ENCODE results near the gene ZDBF2.

Gene ZDBF2

DNA sequence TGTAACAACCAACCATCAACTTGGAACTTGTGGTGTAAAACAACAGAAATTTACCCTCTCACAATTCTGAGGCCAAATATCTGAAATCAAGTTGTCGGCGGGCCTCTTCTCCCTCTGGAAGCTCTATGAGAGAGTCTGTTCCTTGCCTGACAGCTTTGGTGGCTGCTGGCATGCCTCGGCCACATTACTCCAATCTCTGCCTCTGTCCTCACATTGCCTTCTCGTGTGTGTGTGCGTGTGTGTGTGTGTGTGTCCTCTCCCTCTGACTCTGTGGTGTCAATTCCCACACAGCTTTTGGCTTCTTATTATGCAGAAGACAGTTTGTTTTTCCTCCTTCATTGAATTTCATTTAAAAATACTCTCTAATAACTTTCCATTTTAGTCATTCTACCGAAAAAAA, 50.4 kb downstream of the ZDBF2 start:
- TF ChIP-seq FOXP2 (optimal IDR thresholded peaks at IDR 0.05; ENCODE audit: borderline replicate concordance, extremely low read depth, extremely low read length, insufficient read depth) (no peak), SIN3A (IDR thresholded peaks at IDR 0.05; ENCODE audit: borderline replicate concordance, insufficient read depth, low read length) (no peak), POLR2AphosphoS5 (IDR thresholded peaks at IDR 0.05; ENCODE audit: low read depth, low read length) (no peak), TAF1 (IDR thresholded peaks at IDR 0.05; ENCODE audit: borderline replicate concordance, insufficient read depth, low read length) (no peak)
- TF ChIP-seq, protein P1, sequence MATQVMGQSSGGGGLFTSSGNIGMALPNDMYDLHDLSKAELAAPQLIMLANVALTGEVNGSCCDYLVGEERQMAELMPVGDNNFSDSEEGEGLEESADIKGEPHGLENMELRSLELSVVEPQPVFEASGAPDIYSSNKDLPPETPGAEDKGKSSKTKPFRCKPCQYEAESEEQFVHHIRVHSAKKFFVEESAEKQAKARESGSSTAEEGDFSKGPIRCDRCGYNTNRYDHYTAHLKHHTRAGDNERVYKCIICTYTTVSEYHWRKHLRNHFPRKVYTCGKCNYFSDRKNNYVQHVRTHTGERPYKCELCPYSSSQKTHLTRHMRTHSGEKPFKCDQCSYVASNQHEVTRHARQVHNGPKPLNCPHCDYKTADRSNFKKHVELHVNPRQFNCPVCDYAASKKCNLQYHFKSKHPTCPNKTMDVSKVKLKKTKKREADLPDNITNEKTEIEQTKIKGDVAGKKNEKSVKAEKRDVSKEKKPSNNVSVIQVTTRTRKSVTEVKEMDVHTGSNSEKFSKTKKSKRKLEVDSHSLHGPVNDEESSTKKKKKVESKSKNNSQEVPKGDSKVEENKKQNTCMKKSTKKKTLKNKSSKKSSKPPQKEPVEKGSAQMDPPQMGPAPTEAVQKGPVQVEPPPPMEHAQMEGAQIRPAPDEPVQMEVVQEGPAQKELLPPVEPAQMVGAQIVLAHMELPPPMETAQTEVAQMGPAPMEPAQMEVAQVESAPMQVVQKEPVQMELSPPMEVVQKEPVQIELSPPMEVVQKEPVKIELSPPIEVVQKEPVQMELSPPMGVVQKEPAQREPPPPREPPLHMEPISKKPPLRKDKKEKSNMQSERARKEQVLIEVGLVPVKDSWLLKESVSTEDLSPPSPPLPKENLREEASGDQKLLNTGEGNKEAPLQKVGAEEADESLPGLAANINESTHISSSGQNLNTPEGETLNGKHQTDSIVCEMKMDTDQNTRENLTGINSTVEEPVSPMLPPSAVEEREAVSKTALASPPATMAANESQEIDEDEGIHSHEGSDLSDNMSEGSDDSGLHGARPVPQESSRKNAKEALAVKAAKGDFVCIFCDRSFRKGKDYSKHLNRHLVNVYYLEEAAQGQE (IDR thresholded peaks at IDR 0.05; ENCODE audit: insufficient read depth in 1 of 2, low read depth in 2 of 2, low read length in 2 of 2) = no peak

DNA sequence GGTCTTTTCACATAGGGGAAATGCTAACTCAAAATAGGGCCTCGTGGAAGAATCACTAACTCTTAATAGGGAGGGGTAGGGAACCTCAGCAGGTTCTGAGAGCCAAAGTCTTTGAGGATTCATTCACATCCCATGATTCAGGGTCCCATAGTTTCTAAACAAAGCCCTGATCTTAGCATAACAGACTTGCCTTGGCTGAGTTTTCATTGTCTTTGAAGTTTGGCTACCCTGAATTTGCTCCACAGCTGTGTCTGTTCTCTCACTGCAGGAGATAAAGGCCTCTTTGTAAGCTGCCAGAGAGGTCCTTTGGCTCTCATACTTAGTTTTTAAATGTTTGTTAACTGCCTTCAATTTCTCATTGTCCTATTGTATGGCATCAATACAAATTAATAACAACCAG, 54.5 kb downstream of the ZDBF2 start:
- TF ChIP-seq POLR2AphosphoS5 (IDR thresholded peaks at IDR 0.05; ENCODE audit: low read depth, low read length) = no peak
- no peak for TF ChIP-seq FOXP2 (optimal IDR thresholded peaks at IDR 0.05; ENCODE audit: borderline replicate concordance, extremely low read depth, extremely low read length, insufficient read depth)

DNA sequence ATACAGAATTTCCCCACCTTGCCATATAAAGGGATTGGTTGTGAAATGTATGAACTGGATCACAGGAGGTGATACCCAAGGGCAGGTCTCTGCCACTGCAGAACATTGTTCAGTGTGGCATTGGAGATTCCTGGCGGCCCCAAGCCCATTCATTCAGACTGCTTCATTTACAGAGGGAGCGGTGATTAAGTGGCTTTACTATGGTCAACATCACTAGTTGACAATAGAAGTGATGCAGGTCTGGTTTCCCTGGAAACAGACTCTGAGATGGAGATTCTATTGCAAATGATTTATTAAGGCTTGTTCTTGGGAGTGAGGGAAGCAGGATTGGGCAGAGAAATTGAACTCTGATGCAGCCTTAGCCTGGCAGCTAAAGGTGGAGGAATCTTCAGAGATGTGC, 62.4 kb downstream of the ZDBF2 start:
- TF ChIP-seq POLR2AphosphoS5 (IDR thresholded peaks at IDR 0.05; ENCODE audit: low read depth, low read length) (no peak), FOXP2 (optimal IDR thresholded peaks at IDR 0.05; ENCODE audit: borderline replicate concordance, extremely low read depth, extremely low read length, insufficient read depth) (no peak)

DNA sequence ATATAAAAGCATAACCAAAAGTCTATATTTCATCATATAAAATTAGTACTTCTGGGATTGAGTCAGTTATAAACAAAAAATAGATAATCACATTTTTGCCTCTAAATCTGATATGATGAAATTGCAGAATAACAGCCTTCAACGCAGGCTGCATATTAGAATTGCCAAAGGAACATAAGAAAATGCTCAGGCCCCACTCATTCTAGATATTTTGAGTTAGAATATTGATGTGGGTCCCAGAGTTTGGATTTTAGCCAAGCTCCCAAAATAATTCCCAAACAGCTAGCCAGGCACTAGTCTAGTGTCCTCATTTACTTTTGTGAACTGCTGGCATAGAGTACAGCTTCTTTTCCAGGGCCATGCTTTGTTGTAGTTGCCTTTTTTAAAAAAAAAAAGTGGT, 63.5 kb downstream of the ZDBF2 start:
- no peak for TF ChIP-seq FOXP2 (optimal IDR thresholded peaks at IDR 0.05; ENCODE audit: borderline replicate concordance, extremely low read depth, extremely low read length, insufficient read depth)
- TF ChIP-seq, protein P1 (IDR thresholded peaks at IDR 0.05; ENCODE audit: insufficient read depth in 1 of 2, low read depth in 2 of 2, low read length in 2 of 2) = no peak
- no peak for TF ChIP-seq TAF1 (IDR thresholded peaks at IDR 0.05; ENCODE audit: borderline replicate concordance, insufficient read depth, low read length)
- no peak for TF ChIP-seq SIN3A (IDR thresholded peaks at IDR 0.05; ENCODE audit: borderline replicate concordance, insufficient read depth, low read length)
- TF ChIP-seq POLR2AphosphoS5 (IDR thresholded peaks at IDR 0.05; ENCODE audit: low read depth, low read length) = no peak

DNA sequence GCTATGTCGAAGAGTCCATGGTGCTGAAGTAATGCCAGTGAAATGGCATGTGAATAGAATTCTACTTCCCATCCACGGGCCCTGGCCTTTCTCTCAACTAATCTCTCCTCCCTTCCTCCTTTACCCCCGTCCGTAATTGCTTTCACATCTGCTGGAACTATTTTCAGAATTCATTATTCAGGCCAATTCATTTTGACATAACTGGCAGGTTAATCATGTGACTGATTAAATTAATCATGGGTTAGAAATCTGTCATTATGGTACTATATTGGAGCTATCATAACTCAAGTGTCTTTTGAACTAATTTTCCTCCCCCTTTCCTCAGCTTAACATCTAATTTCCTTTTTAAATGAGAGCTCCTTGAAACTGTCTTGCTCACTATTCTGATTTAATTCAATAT, 66.9 kb downstream of the ZDBF2 start:
- no peak for TF ChIP-seq FOXP2 (optimal IDR thresholded peaks at IDR 0.05; ENCODE audit: borderline replicate concordance, extremely low read depth, extremely low read length, insufficient read depth)
- TF ChIP-seq POLR2AphosphoS5 (IDR thresholded peaks at IDR 0.05; ENCODE audit: low read depth, low read length) = no peak
- TF ChIP-seq, protein P1 (IDR thresholded peaks at IDR 0.05; ENCODE audit: insufficient read depth in 1 of 2, low read depth in 2 of 2, low read length in 2 of 2) = no peak

DNA sequence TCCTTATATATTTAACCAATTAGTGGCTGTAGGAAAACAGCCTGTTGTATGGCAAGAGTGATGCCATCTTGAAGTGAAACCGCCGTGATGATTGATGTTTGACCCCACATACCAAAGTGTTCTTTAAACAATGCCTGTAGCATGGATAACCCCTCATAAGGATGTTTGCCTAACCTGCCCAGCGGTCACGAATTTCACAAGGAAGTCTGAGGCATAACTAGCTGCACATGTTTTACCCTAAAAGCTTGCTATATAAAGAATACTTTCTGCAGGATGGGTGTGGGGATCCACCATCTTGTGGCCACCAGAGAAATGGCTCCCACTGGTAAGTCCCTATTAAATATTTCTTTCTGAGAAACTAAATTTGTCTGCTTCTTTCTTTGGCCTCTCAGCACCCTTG, 68.7 kb downstream of the ZDBF2 start:
- TF ChIP-seq, protein P1 (IDR thresholded peaks at IDR 0.05; ENCODE audit: insufficient read depth in 1 of 2, low read depth in 2 of 2, low read length in 2 of 2) = no peak
- TF ChIP-seq FOXP2 (optimal IDR thresholded peaks at IDR 0.05; ENCODE audit: borderline replicate concordance, extremely low read depth, extremely low read length, insufficient read depth) (no peak), POLR2AphosphoS5 (IDR thresholded peaks at IDR 0.05; ENCODE audit: low read depth, low read length) (no peak), SIN3A (IDR thresholded peaks at IDR 0.05; ENCODE audit: borderline replicate concordance, insufficient read depth, low read length) (no peak), TAF1 (IDR thresholded peaks at IDR 0.05; ENCODE audit: borderline replicate concordance, insufficient read depth, low read length) (no peak)

All from PFSK-1 (cell line).